Esophagus squamous epithelium (tissue), 4 donors: Measurements from ENCODE around the gene P3H2.

Experiments used
- CTCF ChIP-seq, 6 experiments: fragments of 450-650 bp in 4 of 6; fragments of 200-600 bp in 2 of 6; sonication (generic) in 2 of 6; IDR thresholded peaks; one replicate each; pipeline ENCODE4 v1.5.1; 2016 to 2019; ENCODE audit warnings: antibody characterized with exemption in 6 of 6, mild to moderate bottlenecking in 4 of 6, moderate library complexity in 4 of 6
- POLR2A ChIP-seq, 4 donors: fragments of 450-650 bp; IDR thresholded peaks; one replicate each; pipeline ENCODE4 v1.6.1; 2017; ENCODE audit warnings: antibody characterized with exemption in 4 of 4, mild to moderate bottlenecking in 4 of 4, moderate library complexity in 3 of 4

- TF ChIP-seq CTCF (IDR thresholded peaks at IDR 0.05), result no peak
- TF ChIP-seq POLR2A (IDR thresholded peaks at IDR 0.05), result no peak
These were observed 107.9 kb downstream of the P3H2 start for GRCh38 chr3:190012784-190013183.
